Embryonic facial prominence (tissue), 1 donor: ENCODE measurements around the gene STAT5A.

Experiments
- DNase-seq: peaks from one replicate; pipeline ENCODE4 v3.0.0-alpha.2; 2016; ENCODE audit errors: extremely low spot score

The STAT5A gene

GRCh38 chr17:42268236-42268635 is 20.1 kb upstream of the STAT5A start:
- DNase-seq, result no peak

GRCh38 chr17:42270170-42270535 is 18.1 kb upstream of the STAT5A start:
- no peak for DNase-seq

GRCh38 chr17:42270596-42270995 is 17.7 kb upstream of the STAT5A start:
- no peak for DNase-seq

GRCh38 chr17:42271006-42271778 is 17.1 kb upstream of the STAT5A start:
- DNase-seq, result no peak

GRCh38 chr17:42271779-42272035 is 16.6 kb upstream of the STAT5A start:
- DNase-seq, result no peak

- DNase-seq, result no peak
Observed at GRCh38 chr17:42272162-42272907, 16.0 kb upstream of the STAT5A start.

DNA sequence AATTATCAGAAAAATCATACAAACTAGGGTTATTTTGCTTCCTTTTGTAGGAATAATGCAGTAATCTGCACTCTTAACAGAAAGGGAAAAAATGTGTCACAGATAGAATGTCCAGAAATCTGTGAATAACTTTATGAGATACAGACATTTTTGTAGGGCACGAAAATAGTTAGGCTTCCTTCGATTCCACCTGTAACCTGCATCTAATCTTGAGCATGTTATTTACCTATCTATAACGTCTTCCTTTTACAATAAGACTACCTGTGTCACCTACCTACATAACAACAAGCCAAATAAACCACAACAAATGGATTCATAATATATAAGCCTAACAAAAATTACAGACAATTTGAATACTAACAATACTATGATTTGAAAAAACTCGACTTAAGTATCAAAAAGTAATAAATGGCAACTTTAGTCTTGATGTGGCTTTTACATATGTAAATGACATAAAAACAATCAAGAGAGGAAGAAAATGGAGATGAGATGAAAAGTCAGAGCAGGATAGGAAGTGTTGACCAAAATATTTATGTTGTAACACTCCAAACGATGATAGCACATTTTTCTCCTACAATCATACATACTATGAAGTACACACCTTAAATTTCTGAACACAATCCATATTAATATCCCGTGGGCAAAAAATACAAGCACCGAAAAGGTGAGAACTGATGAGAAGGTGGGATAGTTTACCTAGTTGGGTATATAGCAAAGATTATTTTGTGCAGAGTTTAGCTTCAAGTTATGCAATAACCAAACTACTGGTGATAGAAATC is 14.6 kb upstream of the STAT5A start:
- DNase-seq, result no peak

DNA sequence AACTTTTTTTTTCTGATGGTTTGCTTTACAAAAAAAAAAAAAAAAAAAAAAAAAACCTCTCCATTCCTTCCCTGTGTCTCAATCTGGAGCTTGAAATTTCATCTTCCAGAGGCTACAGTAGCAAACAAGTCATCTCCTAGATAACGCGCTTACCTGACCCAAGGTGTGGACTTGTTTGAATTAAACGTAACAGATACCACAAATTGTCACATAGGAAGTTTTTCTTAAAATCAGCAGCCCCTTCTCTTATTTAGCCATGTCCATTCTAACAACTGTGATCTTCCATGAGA is 14.1 kb upstream of the STAT5A start:
- DNase-seq, result no peak

- no peak for DNase-seq
Observed at GRCh38 chr17:42274812-42275526, 13.3 kb upstream of the STAT5A start.

DNA sequence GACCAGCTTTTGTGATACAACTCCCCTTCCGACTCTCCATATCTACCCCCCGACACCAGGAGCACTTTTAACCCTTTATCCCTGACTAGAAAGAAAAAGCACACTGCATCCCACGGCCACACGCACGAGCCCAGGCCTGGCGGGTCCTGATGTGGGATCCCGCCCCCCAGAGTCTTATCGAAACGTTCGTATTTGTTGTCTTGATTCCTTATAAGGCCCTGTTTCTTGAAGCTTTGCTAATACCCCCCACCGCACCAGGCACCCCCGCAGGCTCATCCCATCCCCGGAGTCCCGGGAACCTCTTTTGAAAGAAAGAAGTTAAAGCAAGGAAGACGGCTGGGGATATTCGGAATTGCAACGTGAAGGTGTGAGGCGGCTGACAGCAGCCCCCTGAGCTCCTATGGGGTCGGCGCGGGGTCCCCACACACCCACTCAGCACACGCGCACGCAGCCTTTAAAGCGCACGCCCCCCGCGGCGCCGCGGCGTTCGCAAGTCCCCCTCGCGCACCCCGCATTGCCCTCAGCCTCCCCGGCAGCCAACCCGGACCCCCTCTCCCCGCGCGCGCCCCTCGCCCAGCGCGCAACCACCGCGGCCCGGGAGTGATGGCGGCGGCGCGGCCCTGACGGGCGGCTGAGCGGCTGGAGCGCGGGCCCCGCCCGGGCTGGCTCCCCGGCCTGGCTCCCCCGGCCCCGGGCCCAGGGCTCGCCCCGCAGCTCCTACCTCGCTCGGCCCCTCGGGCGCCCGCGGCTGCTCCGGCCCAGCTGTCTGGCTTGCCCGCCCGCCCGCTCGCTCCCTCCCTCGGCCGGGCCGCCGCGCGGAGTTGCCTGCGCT is 12.6 kb upstream of the STAT5A start:
- DNase-seq, result no peak

- no peak for DNase-seq
Observed at GRCh38 chr17:42276359-42276608, 12.0 kb upstream of the STAT5A start, which contains the start of gene STAT5B. Gene STAT5B (minus strand): TSS chr17:42276391. CDS start chr17:42232127, 44,264 bp downstream.

DNA sequence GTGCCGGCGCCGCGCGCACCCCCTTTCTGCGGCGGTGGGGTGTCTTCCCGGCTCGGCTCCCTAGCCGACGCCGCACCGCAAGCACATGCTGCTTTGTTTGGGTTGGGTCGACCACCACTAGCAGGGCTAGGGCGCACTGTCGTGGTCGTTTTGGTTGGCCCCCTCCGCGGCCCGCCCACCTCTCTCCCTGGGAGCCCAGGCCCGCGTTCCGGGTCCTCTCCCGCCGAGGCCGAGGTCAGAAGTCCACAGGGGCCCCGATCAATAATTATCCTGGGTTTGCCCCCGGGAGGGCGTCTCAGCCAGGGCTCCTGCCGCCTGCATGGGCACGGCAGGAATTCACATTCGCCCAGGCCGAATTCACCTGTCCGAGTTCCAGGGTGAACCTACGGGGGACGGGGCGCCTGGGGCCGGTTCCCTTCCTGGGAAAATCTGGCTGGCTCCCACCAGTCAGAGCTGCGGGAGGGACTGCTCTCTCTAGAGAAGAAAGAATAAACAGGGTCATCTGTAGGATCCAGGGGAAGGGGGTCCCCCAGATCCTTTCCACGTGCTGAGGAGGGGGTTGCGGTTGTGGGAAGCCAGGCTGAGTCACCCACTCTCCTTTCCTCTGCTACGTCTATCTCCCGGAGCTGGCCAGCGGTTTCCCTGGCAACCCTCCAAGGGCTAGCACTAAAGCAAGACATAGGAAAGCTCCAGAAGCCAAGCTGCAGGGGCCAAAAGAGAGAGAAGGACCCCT is 11.5 kb upstream of the STAT5A start:
- no peak for DNase-seq

- DNase-seq, result no peak
Observed at GRCh38 chr17:42277342-42277712, 11.0 kb upstream of the STAT5A start.

GRCh38 chr17:42279776-42280630 is 8.3 kb upstream of the STAT5A start:
- DNase-seq, result no peak

DNA sequence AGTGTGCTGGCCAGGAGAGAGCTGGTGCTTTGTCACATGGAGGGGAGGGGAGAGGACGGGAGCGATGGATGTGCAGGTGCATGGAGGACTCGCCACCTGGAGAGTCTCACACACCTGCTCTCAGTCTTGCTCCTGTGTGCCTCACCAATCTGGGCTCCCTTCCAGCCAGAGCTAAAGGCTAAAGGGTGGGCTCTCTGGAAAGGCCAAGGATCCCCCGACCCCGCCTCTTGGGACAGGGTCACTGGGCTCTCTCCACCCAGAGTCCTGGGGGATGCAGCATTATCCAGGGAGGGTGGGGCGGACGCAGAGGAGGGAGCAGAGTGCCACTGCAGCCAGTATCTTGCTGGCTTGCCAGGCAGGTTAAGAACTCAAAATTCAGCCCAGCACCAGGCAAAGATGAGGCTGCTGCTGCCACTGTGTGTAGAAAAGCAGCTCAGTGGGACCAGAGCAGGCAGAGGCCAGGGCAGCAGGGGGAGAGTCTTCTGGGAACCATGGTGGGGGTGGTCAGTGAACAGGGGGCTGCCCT is 6.7 kb upstream of the STAT5A start:
- no peak for DNase-seq

DNA sequence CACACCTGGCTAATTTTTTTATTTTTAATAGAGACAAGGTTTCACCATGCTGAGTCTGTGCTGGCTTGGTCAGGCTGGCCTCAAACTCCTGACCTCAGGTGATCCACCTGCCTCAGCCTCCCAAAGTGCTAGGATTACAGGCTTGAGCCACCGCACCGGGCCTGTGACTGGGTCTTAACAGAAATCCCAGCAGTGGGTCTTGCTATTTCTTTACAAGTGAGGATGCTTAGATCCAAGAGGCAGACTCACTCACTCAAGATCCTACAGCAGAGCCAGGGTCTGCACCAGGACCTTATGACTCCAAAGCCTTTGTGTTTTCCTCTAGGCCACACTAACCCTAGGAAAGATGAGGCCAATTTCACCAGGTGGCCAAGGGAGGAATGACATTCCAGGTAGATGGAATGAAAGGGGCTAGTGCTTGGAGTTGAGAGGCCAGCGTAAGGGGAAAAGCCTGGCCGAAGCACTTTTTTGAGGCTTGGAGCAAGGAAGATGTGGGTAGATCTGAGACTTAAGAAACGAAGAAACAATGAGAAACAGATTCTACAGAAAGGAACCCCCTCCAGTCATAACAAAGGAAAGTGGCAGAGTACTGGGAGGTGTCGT is 5.7 kb upstream of the STAT5A start:
- no peak for DNase-seq

DNA sequence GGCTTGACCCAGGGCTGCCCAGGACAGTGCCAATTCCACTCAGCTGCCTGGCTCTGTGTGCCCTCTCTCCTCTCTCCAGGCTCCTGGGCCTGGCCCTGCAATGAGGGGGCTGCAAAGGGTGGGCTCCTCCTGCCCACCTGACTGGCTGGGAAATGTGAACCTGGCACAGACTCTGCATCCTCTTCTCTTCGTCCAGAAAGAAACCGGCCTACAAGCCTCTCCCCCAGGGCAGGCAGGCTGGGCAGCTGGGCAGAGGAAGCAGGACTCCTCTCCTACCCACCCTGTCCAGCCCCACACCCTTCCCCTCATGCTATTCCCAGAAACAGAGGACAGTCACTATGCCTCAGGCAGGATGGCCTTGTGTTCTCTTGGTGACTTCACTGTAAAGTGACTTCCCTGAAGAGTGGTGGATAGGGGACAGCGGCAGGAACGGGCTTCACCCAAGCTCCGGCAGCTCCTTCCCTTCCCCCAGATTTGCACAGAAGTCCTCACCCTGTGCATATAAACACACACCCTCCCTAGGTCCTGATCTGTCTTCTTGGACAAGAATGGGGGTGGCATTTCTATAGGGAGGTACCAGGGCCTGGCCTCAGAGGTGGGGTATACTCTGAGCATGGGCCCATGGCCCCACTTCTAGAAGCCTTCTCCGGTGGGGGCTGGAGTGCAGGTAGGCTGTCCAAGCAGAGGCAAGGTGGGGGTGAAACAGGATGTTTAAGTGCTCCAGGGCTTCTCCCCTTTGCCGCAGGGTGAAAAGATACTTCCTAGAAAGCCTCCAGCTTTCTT is 4.9 kb upstream of the STAT5A start:
- DNase-seq, result no peak

DNA sequence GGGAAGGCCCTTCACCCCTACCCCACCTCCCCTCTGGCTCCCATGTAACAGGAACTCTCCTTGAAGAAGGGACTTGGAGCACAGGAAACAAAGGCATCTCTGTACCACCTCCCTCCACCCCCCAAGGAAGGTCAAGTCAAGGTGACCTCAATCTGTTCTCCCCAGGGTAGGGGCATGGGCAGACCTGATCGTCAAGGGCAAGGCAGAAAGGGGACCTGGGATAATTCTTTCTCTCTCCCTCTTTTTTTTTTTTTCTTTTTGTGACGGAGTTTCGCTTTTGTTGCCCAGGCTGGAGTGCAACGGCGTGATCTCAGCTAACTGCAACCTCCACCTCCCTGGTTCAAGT is 4.3 kb upstream of the STAT5A start:
- DNase-seq, result no peak

DNA sequence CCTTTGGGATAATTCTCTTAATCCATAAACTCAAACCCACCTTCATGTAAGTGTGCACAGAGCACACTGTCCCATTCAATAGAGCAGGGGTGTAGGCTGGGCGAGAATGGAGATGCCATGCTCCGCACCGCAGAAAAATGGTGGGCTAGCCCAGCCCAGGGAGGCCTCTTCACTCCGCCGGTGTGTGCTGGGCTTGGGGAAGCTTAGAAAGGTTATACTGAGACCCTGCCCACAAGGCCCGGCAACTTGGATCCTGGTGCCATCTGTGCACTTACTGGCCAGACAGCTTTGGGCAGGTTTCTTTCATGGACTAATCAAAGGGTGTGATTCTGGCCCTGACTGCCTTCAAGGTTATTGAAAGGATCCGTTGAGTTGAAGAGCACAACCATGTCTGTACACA is 3.7 kb upstream of the STAT5A start:
- no peak for DNase-seq
